ENCODE measurements around the gene PIP5KL1.

PIP5KL1 gene

GRCh38 chr9:127968700-127969383, 38.3 kb upstream of the PIP5KL1 start:
- peak; percentile 76 for DNase-seq (ENCODE audit: low read depth, low spot score)

DNA sequence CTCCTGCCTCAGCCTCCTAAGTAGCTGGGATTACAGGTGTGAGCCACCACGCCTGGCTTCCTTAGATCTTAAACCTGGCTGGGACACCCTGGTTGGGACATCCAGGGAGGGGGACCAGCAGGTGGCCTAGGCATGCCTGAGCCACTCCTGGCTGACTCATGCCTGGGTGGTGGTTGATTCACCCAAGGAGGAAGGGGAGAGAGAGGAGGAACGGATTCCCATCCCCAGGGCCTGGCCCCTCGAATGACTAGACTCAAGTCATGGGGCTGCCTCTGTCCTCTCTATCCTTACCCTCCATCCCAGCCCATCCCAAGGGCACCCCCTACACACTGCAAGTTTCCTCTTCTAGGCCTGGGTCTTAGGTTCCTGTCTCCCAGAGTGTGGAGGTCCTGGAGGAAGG, 37.5 kb upstream of the PIP5KL1 start:
- DNase-seq (ENCODE audit: low read depth, low spot score), result peak; percentile 57

GRCh38 chr9:127967151-127967809, 36.7 kb upstream of the PIP5KL1 start:
- DNase-seq (ENCODE audit: low read depth, low spot score), result no peak

DNA sequence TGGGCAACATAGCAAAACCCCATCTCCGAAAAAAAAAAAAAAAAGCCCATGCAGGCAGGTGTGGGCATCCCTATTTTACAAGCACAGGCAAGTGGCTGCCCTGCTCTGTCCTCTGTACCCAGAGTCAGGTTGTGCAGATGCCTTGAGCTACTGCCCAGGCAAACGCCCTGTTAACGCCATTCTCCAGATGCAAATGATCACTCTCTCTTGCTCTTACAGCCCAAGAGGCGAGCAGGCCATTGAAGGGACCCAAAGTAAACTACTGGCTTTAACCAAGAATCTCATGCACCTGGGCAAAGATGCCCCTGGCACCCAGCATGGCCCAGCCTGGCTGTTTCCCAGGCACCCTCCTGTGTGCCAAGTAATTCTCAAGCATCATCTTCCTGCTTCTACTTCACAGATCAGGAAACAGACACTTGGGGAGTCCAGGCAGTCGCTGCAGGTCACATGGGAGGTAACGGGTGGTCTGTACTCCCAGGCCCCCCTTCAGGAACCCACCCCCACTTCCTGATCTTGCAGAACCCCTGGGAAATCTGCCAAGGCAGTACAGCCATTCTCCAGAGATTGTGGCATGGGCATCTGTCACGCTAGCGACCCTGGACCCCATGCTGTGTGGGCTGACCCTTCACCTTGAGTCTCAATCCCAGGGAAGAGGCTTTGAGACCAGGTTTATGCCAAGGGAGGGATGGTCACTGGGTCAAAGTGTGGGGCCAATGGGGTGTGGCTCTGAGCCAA, 36.0 kb upstream of the PIP5KL1 start:
- no peak for DNase-seq (ENCODE audit: low read depth, low spot score)

- no peak for DNase-seq (ENCODE audit: low read depth, low spot score)
These were observed 35.4 kb upstream of the PIP5KL1 start for GRCh38 chr9:127965953-127966352.

- no peak for DNase-seq (ENCODE audit: low read depth, low spot score)
These were observed 32.9 kb upstream of the PIP5KL1 start for GRCh38 chr9:127963359-127964064.

GRCh38 chr9:127963041-127963358, 32.4 kb upstream of the PIP5KL1 start:
- no peak for DNase-seq (ENCODE audit: low read depth, low spot score)

- no peak for DNase-seq (ENCODE audit: low read depth, low spot score)
These were observed 31.7 kb upstream of the PIP5KL1 start for GRCh38 chr9:127962278-127962677.

DNA sequence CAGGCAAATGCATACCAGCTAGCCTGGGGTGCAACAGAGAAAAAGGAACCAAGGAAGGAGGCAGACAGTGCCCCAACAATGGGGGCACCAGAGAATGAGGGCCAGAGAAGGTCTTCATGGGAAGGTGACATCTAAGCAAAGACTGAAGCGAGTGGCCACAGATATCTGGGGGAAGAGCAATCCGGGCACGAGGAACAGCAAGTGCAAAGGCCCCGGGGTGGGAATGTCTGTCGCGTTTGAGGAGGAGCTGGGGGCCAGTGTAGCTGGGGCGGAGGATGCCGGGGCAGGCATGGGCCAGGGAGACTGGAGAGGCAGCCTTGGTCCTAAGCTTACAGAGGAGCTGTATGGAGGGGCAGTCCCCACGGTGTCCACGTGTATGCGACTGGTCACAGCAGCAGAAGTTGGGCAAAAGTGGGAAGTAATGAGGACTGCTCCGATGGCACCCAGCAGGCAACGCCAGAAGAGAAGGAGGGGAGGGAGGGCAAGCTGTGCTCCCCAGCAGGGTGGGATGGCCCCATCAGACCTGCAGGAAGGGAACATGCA, 31.1 kb upstream of the PIP5KL1 start:
- DNase-seq (ENCODE audit: low read depth, low spot score), result no peak

DNA sequence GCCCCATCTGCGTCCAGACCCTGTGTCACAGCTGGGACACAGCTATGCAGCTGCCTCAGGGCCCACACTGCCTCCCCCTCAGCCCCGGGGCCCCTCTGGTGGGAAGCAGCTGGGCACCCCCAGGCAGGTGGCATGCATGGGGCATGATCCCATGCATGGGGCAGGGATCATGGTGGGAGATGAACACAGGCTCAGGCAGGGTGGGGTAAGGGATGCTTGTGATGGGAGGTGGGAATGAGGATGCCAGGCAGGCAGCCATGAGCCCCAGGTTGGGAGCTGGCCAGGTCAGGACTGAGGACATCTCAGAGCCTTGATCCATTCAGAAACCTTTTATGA, 30.5 kb upstream of the PIP5KL1 start:
- no peak for DNase-seq (ENCODE audit: low read depth, low spot score)

GRCh38 chr9:127960410-127961154, 30.0 kb upstream of the PIP5KL1 start:
- no peak for DNase-seq (ENCODE audit: low read depth, low spot score)

GRCh38 chr9:127959841-127960409, 29.3 kb upstream of the PIP5KL1 start:
- no peak for DNase-seq (ENCODE audit: low read depth, low spot score)

DNA sequence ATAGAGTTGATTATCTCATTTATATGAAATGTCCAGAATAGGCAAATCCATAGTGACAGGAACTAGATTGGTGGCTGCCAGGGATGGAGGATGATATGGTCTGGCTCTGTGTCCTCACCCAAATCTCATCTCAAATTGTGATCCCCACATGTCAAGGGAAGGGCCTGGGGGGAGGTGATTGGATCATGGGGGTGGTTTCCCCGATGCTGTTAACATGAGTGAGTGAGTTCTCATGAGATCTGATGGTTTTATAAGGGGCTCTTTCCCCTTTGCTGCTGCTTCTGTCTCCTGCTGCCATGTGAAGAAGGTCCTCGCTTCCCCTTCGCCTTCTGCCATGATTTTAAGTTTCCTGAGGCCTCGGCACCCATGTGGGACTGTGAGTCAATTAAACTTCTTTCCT, 28.8 kb upstream of the PIP5KL1 start:
- DNase-seq (ENCODE audit: low read depth, low spot score), result no peak

- DNase-seq (ENCODE audit: low read depth, low spot score), result no peak
These were observed 28.2 kb upstream of the PIP5KL1 start for GRCh38 chr9:127958728-127959127.

GRCh38 chr9:127955294-127956015, 24.9 kb upstream of the PIP5KL1 start:
- DNase-seq (ENCODE audit: low read depth, low spot score), result no peak

GRCh38 chr9:127954831-127955293, 24.3 kb upstream of the PIP5KL1 start:
- DNase-seq (ENCODE audit: low read depth, low spot score), result no peak

- DNase-seq (ENCODE audit: low read depth, low spot score), result no peak
These were observed 23.4 kb upstream of the PIP5KL1 start for GRCh38 chr9:127953768-127954505.

DNA sequence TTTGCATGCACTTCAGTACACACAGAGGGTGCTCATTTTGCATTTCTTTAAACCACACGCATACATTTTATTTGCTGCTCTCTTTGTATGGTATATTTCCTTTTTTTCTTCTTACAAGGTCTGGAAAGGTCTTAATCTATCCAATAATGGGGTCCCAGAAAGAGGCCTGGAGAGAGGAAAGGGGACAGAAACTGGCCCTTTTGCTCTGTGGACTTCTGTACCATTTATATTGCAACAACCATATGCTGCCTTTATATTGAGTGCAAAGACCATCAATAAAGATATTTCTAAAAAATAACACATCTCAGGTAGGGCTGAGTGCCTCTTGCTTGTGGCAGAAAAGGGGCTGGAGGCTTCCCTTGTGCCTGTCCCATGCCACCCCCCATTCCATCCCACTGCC, 22.6 kb upstream of the PIP5KL1 start:
- no peak for DNase-seq (ENCODE audit: low read depth, low spot score)

DNA sequence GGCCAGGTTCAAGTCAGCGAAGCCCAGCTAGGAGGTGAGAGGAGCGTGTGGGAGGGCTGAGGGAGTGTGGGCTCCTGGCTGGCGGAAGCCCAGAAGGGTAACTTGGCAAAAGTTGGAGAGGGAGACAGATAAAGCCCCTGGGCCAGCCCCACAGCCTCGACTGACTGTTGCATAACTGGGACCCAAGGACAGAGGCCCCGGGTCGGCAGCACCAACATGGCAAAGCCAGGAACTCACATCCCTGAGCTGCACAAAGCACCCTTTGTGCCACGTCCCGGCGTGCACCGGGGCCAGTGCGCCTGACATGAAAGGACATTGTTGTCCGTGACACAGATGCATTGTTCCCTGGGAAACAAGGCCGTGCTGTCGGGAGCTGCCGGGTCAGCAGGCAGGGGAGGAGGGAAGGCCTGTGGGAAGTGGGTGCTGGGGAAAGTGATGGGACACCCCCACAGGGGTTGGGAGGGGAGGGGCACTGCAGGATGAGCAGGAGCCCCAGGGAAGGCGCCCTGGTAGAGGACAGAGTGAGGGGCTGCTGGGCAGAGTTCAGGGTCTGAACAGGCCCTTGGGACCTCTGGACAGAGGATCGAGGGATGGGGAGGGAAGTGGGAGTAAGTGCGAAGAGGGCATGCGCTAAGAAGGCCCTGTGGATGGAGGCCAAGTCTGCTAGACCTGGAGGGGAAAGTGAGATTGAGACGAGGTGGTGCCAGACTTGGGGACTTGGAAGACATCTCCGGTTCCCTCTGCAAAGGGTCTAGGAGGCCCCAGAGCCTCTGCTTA, 20.1 kb upstream of the PIP5KL1 start:
- DNase-seq (ENCODE audit: low read depth, low spot score), result peak; percentile 56

Measured in astrocyte of the hippocampus (primary cell).